ENCODE results near the gene PTPRE.

DNA sequence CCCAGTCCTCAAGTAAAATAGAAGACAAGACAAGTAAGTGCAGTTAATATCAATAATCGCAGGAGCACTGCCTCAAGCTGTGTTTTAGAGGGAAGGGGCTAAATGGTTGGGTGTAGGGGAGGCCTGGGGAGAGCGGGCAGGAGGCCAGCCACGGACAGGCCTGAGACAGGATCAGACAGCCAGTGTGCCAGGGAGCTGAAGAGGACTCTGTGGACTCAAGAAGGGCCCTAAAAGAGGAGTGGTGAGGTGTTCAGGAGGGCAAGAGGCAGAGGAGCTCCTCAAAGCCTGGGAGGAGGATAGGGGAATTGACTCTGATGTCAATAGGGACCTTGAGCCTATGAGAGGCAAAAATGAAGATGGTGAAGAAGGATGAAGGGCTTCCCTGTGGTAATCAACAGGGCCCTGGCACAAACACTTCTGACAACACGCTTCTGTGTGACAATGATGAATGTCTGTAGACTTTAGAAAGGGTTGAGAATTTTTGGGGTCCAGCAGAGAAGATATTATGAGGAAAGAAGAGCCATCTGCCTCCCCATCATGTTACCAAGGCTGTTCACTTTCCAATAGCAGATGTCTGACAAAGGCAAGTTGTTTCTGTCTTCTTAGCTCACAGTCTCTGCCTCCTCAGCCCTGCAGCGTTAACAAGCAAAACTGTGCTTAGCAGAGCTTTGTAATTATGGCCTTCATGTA lies 2.4 kb upstream of the PTPRE start:
- TF ChIP-seq CTCF (IDR thresholded peaks at IDR 0.05) (no peak), EP300 (IDR thresholded peaks at IDR 0.05) (no peak), POLR2AphosphoS5 (IDR thresholded peaks at IDR 0.05) (no peak), POLR2A (IDR thresholded peaks at IDR 0.05) (no peak)

Data from upper lobe of left lung (tissue), 4 donors.